ENCODE results near the gene CHODL.

The CHODL gene

GRCh38 chr21:18253221-18253620, 8.6 kb downstream of the CHODL start:
- Histone ChIP-seq H3K27ac (ENCODE audit: low read length) (no peak overlapping the region), H3K27me3 (replicated peaks; ENCODE audit: insufficient read depth, low read length) (no peaks in the 10 kb centered on the region), H4K20me1 (ENCODE audit: insufficient read depth, low read length) (no peaks in the 10 kb centered on the region), H3K9me2 (replicated peaks; ENCODE audit: insufficient read depth, low read length) (no peaks in the 10 kb centered on the region), H3F3A (ENCODE audit: insufficient read depth, low read length) (0 out of 2 replicates have a peak, but pooled peaks cover 6% of the 10 kb centered on the region), H3K4me2 (ENCODE audit: low read depth, low read length) (no peak overlapping the region), H3K4me1 (ENCODE audit: low read length) (peaks cover 9% of the 10 kb centered on the region), H2AFZ (ENCODE audit: low read length) (no peak overlapping the region), H3K4me3 (ENCODE audit: low read length) (no peak overlapping the region), H3K9me3 (replicated peaks; ENCODE audit: insufficient read depth, low read length) (no peaks in the 10 kb centered on the region), H3K79me2 (ENCODE audit: low read length) (no peaks in the 10 kb centered on the region), H3K36me3 (replicated peaks; ENCODE audit: insufficient read depth, low read length) (no peaks in the 10 kb centered on the region), H3K9ac (ENCODE audit: low read length) (no peak overlapping the region)
- TF ChIP-seq CTCF (IDR thresholded peaks at IDR 0.05; ENCODE audit: low read length) (no peak), EZH2 (optimal IDR thresholded peaks at IDR 0.05; ENCODE audit: low read depth, low read length) (no peak), EZH2phosphoT487 (IDR thresholded peaks at IDR 0.05; ENCODE audit: low read length) (no peak)
- no peak for DNase-seq

- 0 out of 2 replicates have a peak, but pooled peaks cover 6% of the 10 kb centered on the region for H3F3A ChIP-seq (ENCODE audit: insufficient read depth, low read length)
- H3K4me1 ChIP-seq (ENCODE audit: low read length) = peaks cover 9% of the 10 kb centered on the region
- H3K9me3 ChIP-seq (replicated peaks; ENCODE audit: insufficient read depth, low read length) = no peaks in the 10 kb centered on the region
- no peak for DNase-seq
- H3K27ac ChIP-seq (ENCODE audit: low read length) = no peak overlapping the region
- no peaks in the 10 kb centered on the region for H4K20me1 ChIP-seq (ENCODE audit: insufficient read depth, low read length)
- H3K36me3 ChIP-seq (replicated peaks; ENCODE audit: insufficient read depth, low read length) = no peaks in the 10 kb centered on the region
- H3K9me2 ChIP-seq (replicated peaks; ENCODE audit: insufficient read depth, low read length) = no peaks in the 10 kb centered on the region
- no peak overlapping the region for H3K4me2 ChIP-seq (ENCODE audit: low read depth, low read length)
- H3K79me2 ChIP-seq (ENCODE audit: low read length) = no peaks in the 10 kb centered on the region
- H2AFZ ChIP-seq (ENCODE audit: low read length) = no peak overlapping the region
- H3K27me3 ChIP-seq (replicated peaks; ENCODE audit: insufficient read depth, low read length) = no peaks in the 10 kb centered on the region
- H3K4me3 ChIP-seq (ENCODE audit: low read length) = no peak overlapping the region
- no peak overlapping the region for H3K9ac ChIP-seq (ENCODE audit: low read length)
- TF ChIP-seq CTCF (IDR thresholded peaks at IDR 0.05; ENCODE audit: low read length) (no peak), EZH2 (optimal IDR thresholded peaks at IDR 0.05; ENCODE audit: low read depth, low read length) (no peak), EZH2phosphoT487 (IDR thresholded peaks at IDR 0.05; ENCODE audit: low read length) (no peak)
Measured at GRCh38 chr21:18253799-18254198, 9.2 kb downstream of the CHODL start.

- no peaks in the 10 kb centered on the region for H4K20me1 ChIP-seq (ENCODE audit: insufficient read depth, low read length)
- H3K4me3 ChIP-seq (ENCODE audit: low read length) = no peak overlapping the region
- H3F3A ChIP-seq (ENCODE audit: insufficient read depth, low read length) = no peaks in the 10 kb centered on the region
- H3K27ac ChIP-seq (ENCODE audit: low read length) = no peak overlapping the region
- H3K9ac ChIP-seq (ENCODE audit: low read length) = no peak overlapping the region
- no peak for DNase-seq
- TF ChIP-seq CTCF (IDR thresholded peaks at IDR 0.05; ENCODE audit: low read length) (no peak), EZH2phosphoT487 (IDR thresholded peaks at IDR 0.05; ENCODE audit: low read length) (no peak), EZH2 (optimal IDR thresholded peaks at IDR 0.05; ENCODE audit: low read depth, low read length) (no peak)
- H3K36me3 ChIP-seq (replicated peaks; ENCODE audit: insufficient read depth, low read length) = no peaks in the 10 kb centered on the region
- H3K9me2 ChIP-seq (replicated peaks; ENCODE audit: insufficient read depth, low read length) = no peaks in the 10 kb centered on the region
- no peak overlapping the region for H3K4me2 ChIP-seq (ENCODE audit: low read depth, low read length)
- no peaks in the 10 kb centered on the region for H3K9me3 ChIP-seq (replicated peaks; ENCODE audit: insufficient read depth, low read length)
- H3K4me1 ChIP-seq (ENCODE audit: low read length) = no peaks in the 10 kb centered on the region
- H3K79me2 ChIP-seq (ENCODE audit: low read length) = no peaks in the 10 kb centered on the region
- no peaks in the 10 kb centered on the region for H3K27me3 ChIP-seq (replicated peaks; ENCODE audit: insufficient read depth, low read length)
- H2AFZ ChIP-seq (ENCODE audit: low read length) = no peak overlapping the region
Measured at GRCh38 chr21:18265944-18266343, 21.3 kb downstream of the CHODL start.
